ENCODE measurements around the gene LY6G6D. TPM values are rescaled to one million over a fixed set of nuclear protein-coding genes. Genes with fewer than 3 reads are reported as not detected.

The LY6G6D gene
- total and polyA plus RNA-seq, 2 donors (not counting 1 experiment from before 2014, with no cell fraction given): not detected

DNA sequence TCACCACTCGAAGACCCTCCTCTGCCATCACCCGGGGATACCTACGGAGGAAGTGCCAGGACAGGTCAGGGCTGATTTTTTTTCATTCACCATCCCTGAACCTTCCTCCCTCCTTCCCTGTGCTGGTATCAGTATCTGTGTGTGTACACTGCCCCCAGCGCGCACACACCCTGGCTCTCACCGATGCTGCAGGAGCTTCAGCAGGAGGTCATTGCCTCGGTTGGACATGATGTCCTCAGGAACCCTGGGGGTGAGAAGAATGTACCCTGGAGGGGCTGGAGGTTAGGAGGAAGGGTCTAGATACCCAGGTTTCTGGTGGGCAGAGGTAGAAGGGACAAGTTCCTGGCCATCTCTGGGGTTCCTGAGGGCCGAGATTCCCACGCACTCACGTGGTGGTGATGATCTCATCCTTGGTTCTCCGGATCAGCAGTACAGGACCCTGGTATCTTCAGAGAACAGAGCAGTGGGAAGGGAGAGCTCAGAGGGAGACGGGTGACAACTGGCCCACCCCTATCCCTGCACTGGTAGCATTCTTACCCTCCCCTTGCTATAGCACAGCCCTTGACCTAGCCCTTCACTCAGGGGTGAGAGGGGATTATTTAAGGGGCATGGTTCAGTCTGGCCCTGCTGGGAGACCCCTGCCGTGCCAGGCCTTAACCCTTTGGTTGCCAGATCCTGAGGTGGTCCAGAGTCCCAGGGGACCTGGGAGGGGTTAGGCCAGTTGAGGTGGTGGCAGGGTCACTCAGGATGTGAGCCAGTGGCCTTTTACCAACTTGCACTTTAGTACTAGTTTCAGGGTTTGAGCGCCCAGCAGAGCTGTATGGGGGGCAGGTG lies 27.1 kb upstream of the LY6G6D start:
- intact Hi-C loops (cut with micrococcal nuclease): no loop called here
- ChIA-PET POLR2A (no interaction called here), CTCF (no interaction called here)
- DNase-seq: no peak
- no peak overlapping the region for H2AFZ ChIP-seq (ENCODE audit: insufficient read depth, low read depth, low read length, poor library complexity, severe bottlenecking)
- ATAC-seq (ENCODE audit: low read depth): no peak
- Mint-ChIP-seq H3K27ac (no peak overlapping the region), H3K27me3 (no peaks in the 10 kb centered on the region), H3K9me3 (ENCODE audit: insufficient read depth) (no peaks in the 10 kb centered on the region), H3K4me3 (no peak overlapping the region), H3K4me1 (peaks cover 20% of the 10 kb centered on the region)
- H3K27me3 ChIP-seq (replicated peaks in 1 of 4; ENCODE audit: control extremely low read depth in 1 of 4, control insufficient read depth in 3 of 4, insufficient read depth in 4 of 4, low read length in 3 of 4): no peaks in the 10 kb centered on the region
- TF ChIP-seq EZH2 (IDR thresholded peaks at IDR 0.05; ENCODE audit: borderline replicate concordance, insufficient read depth, low read depth, low read length, poor library complexity, severe bottlenecking): no peak
- TF ChIP-seq, protein P1, sequence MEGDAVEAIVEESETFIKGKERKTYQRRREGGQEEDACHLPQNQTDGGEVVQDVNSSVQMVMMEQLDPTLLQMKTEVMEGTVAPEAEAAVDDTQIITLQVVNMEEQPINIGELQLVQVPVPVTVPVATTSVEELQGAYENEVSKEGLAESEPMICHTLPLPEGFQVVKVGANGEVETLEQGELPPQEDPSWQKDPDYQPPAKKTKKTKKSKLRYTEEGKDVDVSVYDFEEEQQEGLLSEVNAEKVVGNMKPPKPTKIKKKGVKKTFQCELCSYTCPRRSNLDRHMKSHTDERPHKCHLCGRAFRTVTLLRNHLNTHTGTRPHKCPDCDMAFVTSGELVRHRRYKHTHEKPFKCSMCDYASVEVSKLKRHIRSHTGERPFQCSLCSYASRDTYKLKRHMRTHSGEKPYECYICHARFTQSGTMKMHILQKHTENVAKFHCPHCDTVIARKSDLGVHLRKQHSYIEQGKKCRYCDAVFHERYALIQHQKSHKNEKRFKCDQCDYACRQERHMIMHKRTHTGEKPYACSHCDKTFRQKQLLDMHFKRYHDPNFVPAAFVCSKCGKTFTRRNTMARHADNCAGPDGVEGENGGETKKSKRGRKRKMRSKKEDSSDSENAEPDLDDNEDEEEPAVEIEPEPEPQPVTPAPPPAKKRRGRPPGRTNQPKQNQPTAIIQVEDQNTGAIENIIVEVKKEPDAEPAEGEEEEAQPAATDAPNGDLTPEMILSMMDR (IDR thresholded peaks at IDR 0.05): no peak
- no peak overlapping the region for H3K4me2 ChIP-seq (replicated peaks; ENCODE audit: low read depth, low read length, poor library complexity, severe bottlenecking)
- 99% methylated on average over 9 of the region's 14 CpGs for WGBS (ENCODE audit: insufficient coverage)
- H3K4me1 ChIP-seq (ENCODE audit: control insufficient read depth in 2 of 2, insufficient read depth in 2 of 2, low read length in 2 of 2): peaks cover 11 to 22% of the 10 kb centered on the region in 2 donors
- H3K79me2 ChIP-seq (ENCODE audit: control insufficient read depth, insufficient read depth, low read length): no peaks in the 10 kb centered on the region
- peaks cover 0 to 70% of the 10 kb centered on the region in 2 experiments for H3K36me3 ChIP-seq (replicated peaks in 1 of 2; ENCODE audit: control extremely low read depth in 1 of 2, control insufficient read depth in 1 of 2, extremely low read depth in 1 of 2, insufficient read depth in 2 of 2, low read length in 1 of 2)
- no peak overlapping the region for H3K4me3 ChIP-seq (ENCODE audit: control extremely low read depth in 1 of 5, extremely low read depth in 1 of 5, insufficient read depth in 1 of 5, low read depth in 2 of 5, low read length in 4 of 5)
- no peak overlapping the region for H3K9ac ChIP-seq (ENCODE audit: low read length)
- H4K20me1 ChIP-seq (ENCODE audit: control insufficient read depth, insufficient read depth, low read length, poor library complexity, severe bottlenecking): no peaks in the 10 kb centered on the region
- no peak overlapping the region for H3K27ac ChIP-seq (ENCODE audit: low read length in 2 of 2)
- no peaks in the 10 kb centered on the region for H3K9me3 ChIP-seq (ENCODE audit: control extremely low read depth in 1 of 3, control insufficient read depth in 2 of 3, insufficient read depth in 1 of 3, low read length in 2 of 3)
